HG03460 (cell line): Measurements from ENCODE around the gene GCM1.

Experiments
- ATAC-seq: cut with Tn5 transposase; IDR thresholded peaks from one replicate; pipeline ENCODE4 v1.9.1; 2021; ENCODE audit not compliant: unreplicated experiment

Gene GCM1

DNA sequence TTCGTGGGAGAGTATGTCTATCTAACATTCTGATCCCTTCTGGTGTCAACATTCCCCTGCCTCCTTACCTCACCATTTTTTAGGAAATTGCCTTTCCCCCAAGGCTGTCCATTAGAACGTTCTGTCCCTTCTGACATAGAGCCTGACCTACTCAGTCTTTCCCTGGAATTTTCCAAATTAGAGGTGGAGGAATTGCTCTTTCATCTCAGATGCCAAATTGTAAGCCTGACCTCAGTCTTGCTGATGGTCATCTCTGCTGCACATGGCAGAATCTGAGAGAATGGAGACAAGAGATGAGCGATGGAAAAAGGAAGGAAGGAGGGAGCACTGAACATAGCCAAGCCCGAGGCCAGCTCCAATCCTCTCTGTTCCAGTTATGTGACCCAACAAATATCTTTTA is 5.4 kb upstream of the GCM1 start:
- no peak for ATAC-seq

DNA sequence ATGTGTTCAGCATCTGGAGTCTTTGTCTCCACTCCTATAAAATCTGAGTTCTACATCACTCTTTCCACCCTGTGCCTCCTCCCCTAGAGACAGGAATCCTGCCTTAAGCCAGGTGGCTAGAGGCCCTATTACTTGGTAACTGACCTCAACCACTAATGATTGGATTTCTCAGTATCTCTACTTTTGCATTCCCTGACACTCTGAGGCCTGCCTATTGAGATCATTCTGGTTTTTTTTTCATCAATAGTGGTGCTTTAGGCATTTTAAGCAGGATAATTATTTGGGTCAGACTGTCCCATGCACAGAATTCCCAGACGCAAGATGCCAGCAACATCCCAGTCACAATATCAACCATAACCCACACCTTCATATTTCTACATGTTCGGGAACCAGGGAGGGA is 3.9 kb upstream of the GCM1 start:
- ATAC-seq, result no peak

DNA sequence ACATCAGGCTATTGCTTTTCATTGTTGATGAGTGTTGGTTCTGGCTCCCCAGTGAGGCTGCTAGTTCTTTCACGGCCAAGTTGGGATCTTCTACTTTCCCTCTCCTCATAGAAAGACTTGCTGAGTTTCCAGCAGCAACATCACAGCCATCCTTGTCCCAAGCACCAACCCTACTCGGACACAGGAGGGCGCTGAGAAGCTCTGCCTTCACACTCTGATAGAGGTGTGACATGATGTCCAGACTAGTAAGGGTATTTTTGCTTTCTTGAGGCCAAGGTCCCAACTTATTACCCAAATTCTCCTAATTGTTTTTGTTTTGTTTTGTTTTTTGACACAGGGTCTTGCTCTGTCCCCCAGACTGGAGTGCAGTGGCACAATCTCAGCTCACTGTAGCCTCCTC is 3.0 kb upstream of the GCM1 start:
- ATAC-seq, result no peak

GRCh38 chr6:53144802-53145201 is 3.8 kb downstream of the GCM1 start:
- ATAC-seq, result no peak

- no peak for ATAC-seq
Observed at GRCh38 chr6:53143710-53144109, 4.9 kb downstream of the GCM1 start.

- ATAC-seq, result no peak
Observed at GRCh38 chr6:53142810-53143209, 5.8 kb downstream of the GCM1 start.

GRCh38 chr6:53139841-53140413 is 8.7 kb downstream of the GCM1 start:
- no peak for ATAC-seq

DNA sequence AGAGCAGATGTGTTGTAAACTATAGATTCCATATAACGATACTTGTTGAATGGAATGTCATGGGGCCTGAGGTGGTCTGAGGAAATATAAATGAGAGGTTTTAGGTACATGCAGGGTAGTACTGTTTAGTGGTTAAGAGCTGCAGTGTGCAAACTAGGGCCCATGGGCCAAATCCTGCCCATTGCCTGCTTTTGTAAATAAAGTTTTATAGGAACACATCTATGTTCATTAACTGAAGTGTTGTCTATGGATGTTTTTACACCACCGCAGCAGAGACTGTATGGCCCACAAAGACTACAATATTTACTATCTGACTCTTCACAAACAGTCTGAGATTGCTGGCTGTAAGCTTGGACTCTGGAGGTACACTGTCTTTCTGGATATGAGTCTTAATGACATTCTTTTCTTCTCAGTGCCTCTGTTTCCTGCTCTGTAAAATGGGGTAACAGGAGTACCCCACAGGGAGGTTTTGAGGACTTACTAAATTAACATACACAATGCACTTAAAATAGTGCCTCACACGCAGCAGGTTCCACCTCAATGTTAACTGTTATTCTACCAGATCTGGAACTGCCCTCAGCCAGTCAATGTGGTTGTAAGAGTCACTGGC is 12.5 kb downstream of the GCM1 start:
- ATAC-seq, result no peak

- ATAC-seq, result no peak
Observed at GRCh38 chr6:53134601-53135235, 13.9 kb downstream of the GCM1 start.

GRCh38 chr6:53133961-53134360 is 14.7 kb downstream of the GCM1 start:
- no peak for ATAC-seq

- no peak for ATAC-seq
Observed at GRCh38 chr6:53130569-53131290, 17.9 kb downstream of the GCM1 start.

DNA sequence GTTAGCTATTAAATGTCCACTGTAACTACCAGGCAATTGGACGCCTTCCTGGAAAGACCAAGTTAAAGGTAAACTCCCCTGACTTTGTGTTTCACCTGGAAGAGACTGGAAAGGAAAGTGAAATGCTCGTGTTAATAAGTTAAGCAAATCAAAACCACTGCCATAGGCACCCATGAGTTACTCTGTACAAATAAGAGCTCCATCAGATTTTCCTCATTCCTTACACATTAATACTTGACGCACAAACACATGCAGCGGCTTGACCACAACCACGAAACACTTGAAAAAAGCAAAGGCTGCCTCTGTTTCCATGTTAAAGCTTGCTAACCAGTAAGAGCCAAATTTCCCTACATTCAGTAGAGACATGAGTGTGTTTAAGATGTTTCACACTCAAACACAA is 19.8 kb downstream of the GCM1 start:
- no peak for ATAC-seq

DNA sequence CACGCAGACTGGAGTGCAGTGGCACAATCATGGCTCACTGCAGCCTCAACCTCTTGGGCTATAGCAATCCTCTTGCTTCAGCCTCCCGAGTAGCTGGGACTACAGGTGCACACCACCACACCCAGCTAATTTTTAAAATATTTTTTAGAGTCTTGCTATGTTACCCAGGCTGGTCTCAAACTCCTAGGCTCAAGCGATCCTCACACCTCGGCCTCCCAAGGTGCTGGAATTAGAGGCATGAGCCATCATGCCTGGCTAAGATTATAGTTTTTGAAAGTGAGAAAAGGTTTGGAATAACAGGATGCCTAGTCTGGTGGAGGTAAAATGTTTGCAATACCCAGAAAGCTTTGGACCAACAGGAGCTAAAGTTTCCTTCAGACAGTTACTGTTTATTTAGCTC is 23.4 kb downstream of the GCM1 start:
- ATAC-seq, result no peak

GRCh38 chr6:53124131-53124800 is 24.4 kb downstream of the GCM1 start:
- no peak for ATAC-seq

- no peak for ATAC-seq
Observed at GRCh38 chr6:53119772-53120409, 28.8 kb downstream of the GCM1 start.

DNA sequence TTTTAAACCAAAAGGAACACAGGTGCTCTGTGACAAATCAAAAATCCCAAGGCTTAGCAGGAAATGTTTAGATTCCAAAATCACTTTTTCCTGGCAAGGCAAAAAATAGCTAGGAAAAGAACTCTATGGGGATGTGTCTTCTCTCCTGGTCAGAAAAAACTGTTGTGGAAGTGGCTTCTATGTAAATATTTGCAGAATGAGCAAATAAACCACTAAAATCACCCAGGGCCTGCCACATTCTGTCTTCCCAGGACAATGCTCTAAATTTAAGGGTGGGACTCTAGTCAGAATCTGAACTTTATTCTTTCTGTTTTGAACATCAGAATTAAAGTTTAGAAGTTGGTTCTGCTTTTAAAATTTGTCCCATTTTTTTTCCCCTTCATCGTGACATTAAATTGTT is 29.3 kb downstream of the GCM1 start:
- no peak for ATAC-seq

DNA sequence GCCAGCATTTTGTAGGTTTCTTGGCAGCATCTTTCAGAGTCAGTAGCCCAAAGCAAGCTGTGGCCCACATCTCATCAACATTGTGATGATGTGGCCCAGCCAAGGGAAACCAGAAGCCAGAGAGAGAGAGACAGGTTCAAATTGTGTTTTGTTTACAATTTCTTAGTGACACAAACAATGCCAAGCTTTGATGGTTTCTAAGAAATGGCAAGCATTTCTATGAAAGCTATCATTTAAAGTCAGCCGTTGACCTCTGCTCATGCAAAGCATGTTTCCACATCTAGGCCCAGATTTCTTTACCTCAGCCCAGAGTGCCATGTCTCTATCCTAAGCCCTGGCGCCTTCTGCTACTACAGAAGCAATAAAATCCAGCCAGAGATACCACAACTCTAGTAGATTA is 32.9 kb downstream of the GCM1 start:
- ATAC-seq, result no peak

DNA sequence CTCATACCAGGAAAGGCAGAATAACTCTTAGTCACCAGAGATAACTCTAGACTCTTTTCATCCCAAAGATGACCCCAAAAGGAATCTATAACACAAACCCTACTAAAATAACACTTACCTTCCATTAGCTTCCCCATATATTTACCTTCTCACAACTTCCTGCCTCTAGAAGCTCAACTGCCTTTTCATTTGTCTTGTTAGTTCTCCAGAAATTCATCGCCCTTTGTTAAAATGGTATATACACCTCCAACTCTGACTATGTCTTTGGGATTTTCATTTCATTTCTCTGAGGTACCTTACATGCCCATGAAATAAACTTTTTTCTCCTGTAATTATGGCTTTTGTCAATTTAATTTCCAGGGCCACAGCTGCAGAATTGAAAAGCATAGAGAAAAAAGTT is 33.5 kb downstream of the GCM1 start:
- no peak for ATAC-seq

DNA sequence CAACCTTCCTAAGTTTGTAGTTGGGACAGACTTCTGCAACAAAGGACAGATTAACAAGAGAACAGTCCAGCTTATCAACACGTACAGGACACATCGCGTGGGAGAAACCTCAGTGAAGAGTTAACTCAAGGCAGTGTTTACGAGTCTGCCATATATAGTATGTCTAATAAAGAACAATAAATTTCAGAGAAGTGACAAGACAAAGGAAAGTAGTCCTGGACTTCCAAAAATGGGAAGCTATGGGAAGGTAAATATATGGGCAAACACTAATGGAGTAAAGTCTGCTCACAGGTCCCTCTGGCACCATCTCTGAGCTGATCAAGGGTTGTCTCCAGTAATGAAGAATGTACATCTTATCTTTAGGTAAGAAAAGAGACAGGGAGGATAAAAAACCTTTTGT is 34.9 kb downstream of the GCM1 start:
- ATAC-seq, result no peak

- no peak for ATAC-seq
Observed at GRCh38 chr6:53112871-53113270, 35.8 kb downstream of the GCM1 start.

DNA sequence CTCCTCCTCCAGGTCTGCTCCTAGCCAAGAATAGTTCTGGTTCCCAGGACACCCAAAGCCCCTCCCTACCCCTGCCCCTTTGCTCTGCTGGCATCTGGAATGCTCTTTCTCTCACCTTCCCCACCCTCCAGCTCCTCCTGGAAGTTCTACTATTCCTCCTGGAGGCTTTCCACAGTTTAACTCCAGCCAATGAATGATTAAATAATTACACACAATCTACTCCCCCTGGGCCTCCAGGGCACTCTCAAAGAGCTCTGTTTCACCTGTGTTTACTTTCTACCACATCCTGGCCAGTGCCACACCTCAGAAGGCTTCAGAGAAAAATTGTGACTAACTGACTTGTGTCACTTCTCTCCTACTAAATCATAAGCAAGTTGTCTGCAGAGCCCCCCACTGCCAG is 36.2 kb downstream of the GCM1 start:
- ATAC-seq, result no peak
